Keratinocyte (primary cell): ENCODE measurements around the gene SEL1L.

ENCODE experiments used
- EZH2 ChIP-seq: IDR thresholded peaks from one replicate; pipeline ENCODE4 v1.6.1; 2012; ENCODE audit warnings: inconsistent platforms, mild to moderate bottlenecking, low read length, moderate library complexity
- TF ChIP-seq, protein P1 (sequence below), 3 experiments: IDR thresholded peaks in 1 of 3; conservative IDR thresholded peaks in 1 of 3; optimal IDR thresholded peaks in 1 of 3; 2 replicates in 2 of 3; 3 replicates in 1 of 3; pipeline versions ENCODE3 to v1.5.1; 2011; ENCODE audit warnings: low read length in 3 of 3, mild to moderate bottlenecking in 3 of 3, moderate library complexity in 2 of 3, control low read depth in 1 of 3, inconsistent platforms in 1 of 3; ENCODE audit not compliant: insufficient read depth in 2 of 3; ENCODE audit errors: extremely low read depth in 1 of 3

DNA sequence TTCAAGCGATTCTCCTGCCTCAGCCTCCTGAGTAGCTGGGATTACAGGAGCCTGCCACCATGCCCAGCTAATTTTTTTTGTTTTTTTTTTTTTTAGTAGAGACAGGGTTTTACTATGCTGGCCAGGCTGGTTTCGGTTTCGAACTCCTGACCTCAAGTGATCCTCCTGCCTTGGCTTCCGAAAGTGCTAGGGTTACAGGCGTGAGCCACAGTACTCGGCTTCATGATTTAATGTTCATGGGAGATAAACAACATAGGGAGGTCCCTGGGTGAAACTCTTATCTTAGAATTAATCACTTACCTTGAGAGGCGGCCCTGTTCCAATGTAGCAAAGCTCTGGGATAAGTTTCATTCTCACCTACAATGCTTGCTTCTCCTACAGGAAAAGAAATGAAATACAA is 48.3 kb downstream of the SEL1L start:
- TF ChIP-seq, protein P1, sequence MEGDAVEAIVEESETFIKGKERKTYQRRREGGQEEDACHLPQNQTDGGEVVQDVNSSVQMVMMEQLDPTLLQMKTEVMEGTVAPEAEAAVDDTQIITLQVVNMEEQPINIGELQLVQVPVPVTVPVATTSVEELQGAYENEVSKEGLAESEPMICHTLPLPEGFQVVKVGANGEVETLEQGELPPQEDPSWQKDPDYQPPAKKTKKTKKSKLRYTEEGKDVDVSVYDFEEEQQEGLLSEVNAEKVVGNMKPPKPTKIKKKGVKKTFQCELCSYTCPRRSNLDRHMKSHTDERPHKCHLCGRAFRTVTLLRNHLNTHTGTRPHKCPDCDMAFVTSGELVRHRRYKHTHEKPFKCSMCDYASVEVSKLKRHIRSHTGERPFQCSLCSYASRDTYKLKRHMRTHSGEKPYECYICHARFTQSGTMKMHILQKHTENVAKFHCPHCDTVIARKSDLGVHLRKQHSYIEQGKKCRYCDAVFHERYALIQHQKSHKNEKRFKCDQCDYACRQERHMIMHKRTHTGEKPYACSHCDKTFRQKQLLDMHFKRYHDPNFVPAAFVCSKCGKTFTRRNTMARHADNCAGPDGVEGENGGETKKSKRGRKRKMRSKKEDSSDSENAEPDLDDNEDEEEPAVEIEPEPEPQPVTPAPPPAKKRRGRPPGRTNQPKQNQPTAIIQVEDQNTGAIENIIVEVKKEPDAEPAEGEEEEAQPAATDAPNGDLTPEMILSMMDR (optimal IDR thresholded peaks at IDR 0.05 in 1 of 3, IDR thresholded peaks at IDR 0.05 in 1 of 3, conservative IDR thresholded peaks at IDR 0.05 in 1 of 3; ENCODE audit: extremely low read depth in 1 of 3, insufficient read depth in 2 of 3, low read length in 3 of 3), result no peak
- no peak for TF ChIP-seq EZH2
